ENCODE measurements around the gene ST3GAL5. TPM values are rescaled to one million over a fixed set of nuclear protein-coding genes. Genes with fewer than 3 reads are reported as not detected.

ST3GAL5 gene
- total and polyA plus RNA-seq, 2 donors (not counting 1 experiment from before 2014, with no cell fraction given), result 6.2 to 10.9 TPM

DNA sequence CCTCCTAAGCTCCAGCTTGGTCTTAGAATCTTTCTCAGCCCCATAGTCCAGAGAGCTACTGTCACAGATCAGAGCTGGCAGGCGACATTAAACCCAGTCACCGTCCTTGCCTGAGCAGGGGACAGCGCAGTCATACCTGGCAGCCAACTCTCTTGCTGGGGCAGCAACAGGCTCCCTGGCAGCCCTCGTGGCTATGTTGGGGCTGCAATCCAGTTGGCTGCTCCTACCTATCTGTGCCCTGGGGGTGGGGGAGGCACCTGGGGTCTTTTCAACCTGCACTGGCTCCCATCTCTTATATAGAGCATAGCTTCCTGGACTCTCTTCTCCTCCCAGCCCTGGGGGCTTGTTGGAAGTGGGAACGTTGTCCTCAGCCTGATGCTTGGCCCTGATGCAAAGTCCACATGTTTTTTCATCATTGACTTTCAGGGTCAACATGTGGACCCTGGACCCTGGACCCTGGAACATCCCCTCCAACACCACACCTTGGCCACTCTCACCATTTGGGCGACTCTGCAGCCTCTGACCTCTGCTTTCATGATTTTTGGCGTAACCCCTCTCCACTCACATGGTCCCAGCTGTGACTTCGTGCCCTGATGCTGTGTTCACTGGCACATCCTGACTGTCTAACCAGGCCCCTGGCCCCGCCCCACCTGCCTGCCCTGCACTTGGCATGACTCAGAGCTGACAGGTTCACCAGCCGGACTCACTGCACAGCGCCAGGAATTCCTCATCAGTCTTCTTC, 89.4 kb downstream of the ST3GAL5 start:
- Histone ChIP-seq H2AFZ (ENCODE audit: low read length) (no peak overlapping the region), H3K27ac (ENCODE audit: insufficient read depth, low read length) (no peak overlapping the region), H3K4me3 (replicated peaks in 1 of 4; ENCODE audit: control extremely low read depth in 1 of 4, insufficient read depth in 1 of 4, low read depth in 3 of 4, low read length in 4 of 4) (no peak overlapping the region), H3K4me2 (ENCODE audit: extremely low read depth, insufficient read depth, low read length) (no peak overlapping the region), H4K20me1 (ENCODE audit: control insufficient read depth, extremely low read depth, insufficient read depth, low read length) (no peaks in the 10 kb centered on the region), H3K27me3 (ENCODE audit: control insufficient read depth, insufficient read depth, low read length) (no peaks in the 10 kb centered on the region), H3K4me1 (ENCODE audit: control insufficient read depth, extremely low read depth, insufficient read depth, low read length) (peaks cover 7% of the 10 kb centered on the region), H3K9me3 (ENCODE audit: control insufficient read depth, insufficient read depth, low read depth, low read length) (no peaks in the 10 kb centered on the region), H3K9ac (ENCODE audit: insufficient read depth, low read length) (no peak overlapping the region), H3K36me3 (ENCODE audit: control insufficient read depth, insufficient read depth, low read length) (no peaks in the 10 kb centered on the region), H3K79me2 (ENCODE audit: control insufficient read depth, insufficient read depth, low read length) (no peaks in the 10 kb centered on the region)
- DNase-seq (ENCODE audit: low read depth in 2 of 2), result no peak
- TF ChIP-seq, protein P1, sequence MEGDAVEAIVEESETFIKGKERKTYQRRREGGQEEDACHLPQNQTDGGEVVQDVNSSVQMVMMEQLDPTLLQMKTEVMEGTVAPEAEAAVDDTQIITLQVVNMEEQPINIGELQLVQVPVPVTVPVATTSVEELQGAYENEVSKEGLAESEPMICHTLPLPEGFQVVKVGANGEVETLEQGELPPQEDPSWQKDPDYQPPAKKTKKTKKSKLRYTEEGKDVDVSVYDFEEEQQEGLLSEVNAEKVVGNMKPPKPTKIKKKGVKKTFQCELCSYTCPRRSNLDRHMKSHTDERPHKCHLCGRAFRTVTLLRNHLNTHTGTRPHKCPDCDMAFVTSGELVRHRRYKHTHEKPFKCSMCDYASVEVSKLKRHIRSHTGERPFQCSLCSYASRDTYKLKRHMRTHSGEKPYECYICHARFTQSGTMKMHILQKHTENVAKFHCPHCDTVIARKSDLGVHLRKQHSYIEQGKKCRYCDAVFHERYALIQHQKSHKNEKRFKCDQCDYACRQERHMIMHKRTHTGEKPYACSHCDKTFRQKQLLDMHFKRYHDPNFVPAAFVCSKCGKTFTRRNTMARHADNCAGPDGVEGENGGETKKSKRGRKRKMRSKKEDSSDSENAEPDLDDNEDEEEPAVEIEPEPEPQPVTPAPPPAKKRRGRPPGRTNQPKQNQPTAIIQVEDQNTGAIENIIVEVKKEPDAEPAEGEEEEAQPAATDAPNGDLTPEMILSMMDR (conservative IDR thresholded peaks at IDR 0.05 in 1 of 2, IDR thresholded peaks at IDR 0.05 in 1 of 2; ENCODE audit: low read depth in 1 of 2, low read length in 2 of 2), result no peak

DNA sequence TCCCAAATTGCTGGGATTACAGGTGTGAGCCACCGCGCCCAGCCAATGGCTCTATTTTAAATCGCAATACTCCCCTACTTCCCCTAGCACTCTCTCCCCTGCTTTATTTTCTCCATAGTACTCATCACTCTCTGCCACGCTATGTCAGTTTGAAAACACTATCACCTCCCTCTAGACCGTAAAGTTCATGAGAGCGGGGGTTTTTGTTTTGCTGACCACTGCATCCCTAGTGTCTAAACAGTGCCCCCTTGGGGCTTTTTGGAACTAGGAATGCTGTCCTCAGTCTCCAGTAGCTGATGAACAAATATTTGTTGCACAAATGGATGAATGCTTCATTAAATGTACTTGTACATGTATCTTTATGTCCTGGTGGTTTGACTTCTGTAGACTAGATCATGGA, 90.9 kb downstream of the ST3GAL5 start:
- Histone ChIP-seq H3K9ac (ENCODE audit: insufficient read depth, low read length) (no peak overlapping the region), H3K4me3 (replicated peaks in 1 of 4; ENCODE audit: control extremely low read depth in 1 of 4, insufficient read depth in 1 of 4, low read depth in 3 of 4, low read length in 4 of 4) (no peak overlapping the region), H2AFZ (ENCODE audit: low read length) (no peak overlapping the region), H3K4me1 (ENCODE audit: control insufficient read depth, extremely low read depth, insufficient read depth, low read length) (peaks cover 10% of the 10 kb centered on the region), H3K36me3 (ENCODE audit: control insufficient read depth, insufficient read depth, low read length) (no peaks in the 10 kb centered on the region), H3K9me3 (ENCODE audit: control insufficient read depth, insufficient read depth, low read depth, low read length) (no peaks in the 10 kb centered on the region), H3K27me3 (ENCODE audit: control insufficient read depth, insufficient read depth, low read length) (no peaks in the 10 kb centered on the region), H3K27ac (ENCODE audit: insufficient read depth, low read length) (no peak overlapping the region), H3K4me2 (ENCODE audit: extremely low read depth, insufficient read depth, low read length) (no peak overlapping the region), H4K20me1 (ENCODE audit: control insufficient read depth, extremely low read depth, insufficient read depth, low read length) (no peaks in the 10 kb centered on the region), H3K79me2 (ENCODE audit: control insufficient read depth, insufficient read depth, low read length) (no peaks in the 10 kb centered on the region)
- DNase-seq (ENCODE audit: low read depth in 2 of 2), result peak in 1 of 2 donors; percentile 70
- TF ChIP-seq, protein P1 (conservative IDR thresholded peaks at IDR 0.05 in 1 of 2, IDR thresholded peaks at IDR 0.05 in 1 of 2; ENCODE audit: low read depth in 1 of 2, low read length in 2 of 2), result peak; percentile 56 to 65
- TF ChIP-seq EZH2 (IDR thresholded peaks at IDR 0.05; ENCODE audit: low read length, missing control alignments), result no peak

DNA sequence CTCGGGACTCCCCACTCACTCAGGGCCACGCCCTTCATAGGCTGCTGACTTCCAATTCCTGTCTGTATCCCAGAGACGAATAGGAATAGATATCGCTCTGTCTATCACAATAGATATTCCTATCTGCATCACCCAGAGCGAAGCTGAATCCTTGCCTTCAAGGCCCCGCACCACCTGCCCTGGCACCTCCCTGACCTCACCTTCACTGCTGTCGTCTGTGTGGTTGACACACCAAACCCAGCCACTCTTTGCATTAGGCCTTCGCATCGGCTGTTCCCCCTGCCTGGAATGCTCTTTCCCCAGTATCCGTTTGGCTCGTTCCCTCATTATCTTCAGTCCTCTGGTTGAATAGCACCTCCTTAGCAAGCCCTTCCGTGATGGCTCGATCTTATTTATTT, 91.5 kb downstream of the ST3GAL5 start:
- no peak overlapping the region for H3K4me3 ChIP-seq (replicated peaks in 1 of 4; ENCODE audit: control extremely low read depth in 1 of 4, insufficient read depth in 1 of 4, low read depth in 3 of 4, low read length in 4 of 4)
- no peak overlapping the region for H2AFZ ChIP-seq (ENCODE audit: low read length)
- no peak overlapping the region for H3K27ac ChIP-seq (ENCODE audit: insufficient read depth, low read length)
- no peaks in the 10 kb centered on the region for H3K36me3 ChIP-seq (ENCODE audit: control insufficient read depth, insufficient read depth, low read length)
- no peaks in the 10 kb centered on the region for H3K79me2 ChIP-seq (ENCODE audit: control insufficient read depth, insufficient read depth, low read length)
- peaks cover 14% of the 10 kb centered on the region for H3K4me1 ChIP-seq (ENCODE audit: control insufficient read depth, extremely low read depth, insufficient read depth, low read length)
- no peak for TF ChIP-seq EZH2 (IDR thresholded peaks at IDR 0.05; ENCODE audit: low read length, missing control alignments)
- no peaks in the 10 kb centered on the region for H4K20me1 ChIP-seq (ENCODE audit: control insufficient read depth, extremely low read depth, insufficient read depth, low read length)
- no peaks in the 10 kb centered on the region for H3K27me3 ChIP-seq (ENCODE audit: control insufficient read depth, insufficient read depth, low read length)
- H3K9me3 ChIP-seq (ENCODE audit: control insufficient read depth, insufficient read depth, low read depth, low read length), result no peaks in the 10 kb centered on the region
- H3K9ac ChIP-seq (ENCODE audit: insufficient read depth, low read length), result no peak overlapping the region
- DNase-seq (ENCODE audit: low read depth in 2 of 2), result no peak
- no peak overlapping the region for H3K4me2 ChIP-seq (ENCODE audit: extremely low read depth, insufficient read depth, low read length)

Measured in fibroblast of lung (primary cell).